K562 (cell line): ENCODE measurements around the gene IFNAR2. TPM values are rescaled to one million over a fixed set of nuclear protein-coding genes. Genes with fewer than 3 reads are reported as not detected.
A peak's percentile ranks its signal among the peaks of the same experiment; 100 is the strongest.

Source experiments
- ATAC-seq: fragments of 200-7000 bp; cut with Tn5 transposase; 3 replicates; pipeline ENCODE4 v1.9.1; 2020; ENCODE audit warnings: moderate library complexity
- BruUV-seq: library from RNA; stranded (reverse); fragments of 400-500 nt; replicated peaks from 2 replicates; lab custom pipeline; 2021; lab: Mats Ljungman, UMichigan
- CTCF ChIA-PET: fragments of 300-600 bp; formaldehyde crosslinking; extraction: SDS; loops from one replicate; lab custom pipeline; 2021; ENCODE audit warnings: low intra/inter-chr PET ratio; lab: Yijun Ruan, JAX
- POLR2A ChIA-PET: fragments of 300-600, 350-650 bp; sonication (Branson Sonifier 250); formaldehyde crosslinking; extraction: SDS; loops from one replicate; lab custom pipeline; 2021; ENCODE audit warnings: antibody characterized with exemption, inconsistent platforms; lab: Yijun Ruan, JAX
- DNase-seq, 4 experiments: peaks; one replicate each; pipeline versions ENCODE4 v3.0.0 to v3.0.0-alpha.2; 2011 to 2018; ENCODE audit warnings: low spot score in 3 of 4, mixed read lengths in 3 of 4; ENCODE audit errors: extremely low read depth in 1 of 4
- FAIRE-seq: peaks from 2 replicates; lab custom pipeline; 2011; peaks lifted over from hg19 to GRCh38; lab: Jason Lieb, UNC
- H2AFZ ChIP-seq: 2 replicates; pipeline ENCODE4 v1.6.0; 2011; ENCODE audit warnings: low read depth, low read length, control low read depth, inconsistent platforms
- H3K27ac ChIP-seq: fragments of 200-600 bp; 3 replicates; pipeline ENCODE4 v1.8.0; 2011; ENCODE audit warnings: low read depth, mild to moderate bottlenecking, control low read depth, inconsistent platforms, low read length, moderate library complexity, mixed read lengths; ENCODE audit errors: extremely low read depth
- H3K27me3 ChIP-seq, 2 experiments: fragments of 300-600 bp in 1 of 2; 2 replicates in 1 of 2; 3 replicates in 1 of 2; pipeline versions ENCODE4 v1.6.0 to v1.8.0; 2011; ENCODE audit warnings: inconsistent platforms in 2 of 2, low read length in 2 of 2, mild to moderate bottlenecking in 1 of 2, mixed read lengths in 1 of 2, moderate library complexity in 1 of 2; ENCODE audit not compliant: control insufficient read depth in 2 of 2, insufficient read depth in 2 of 2
- H3K36me3 ChIP-seq: fragments of 300-600 bp; 3 replicates; pipeline ENCODE4 v1.8.0; 2011; ENCODE audit warnings: mild to moderate bottlenecking, low read length, inconsistent platforms; ENCODE audit not compliant: control insufficient read depth, insufficient read depth
- H3K4me1 ChIP-seq, 2 experiments: fragments of 200-600 bp in 1 of 2; replicated peaks in 1 of 2; 2 replicates in 1 of 2; 3 replicates in 1 of 2; pipeline versions ENCODE4 v1.5.1 to v1.8.0; 2011; ENCODE audit warnings: inconsistent platforms in 2 of 2, low read length in 2 of 2, mild to moderate bottlenecking in 1 of 2, mixed read lengths in 1 of 2, moderate library complexity in 1 of 2; ENCODE audit not compliant: control insufficient read depth in 2 of 2, insufficient read depth in 2 of 2
- H3K4me2 ChIP-seq: 2 replicates; pipeline ENCODE4 v1.6.1; 2011; ENCODE audit warnings: low read length, control low read depth, inconsistent platforms, mixed read lengths; ENCODE audit not compliant: insufficient read depth
- H3K4me3 ChIP-seq: fragments of 200-600 bp; sonication (generic), shearing (Covaris generic); 2 replicates; pipeline ENCODE4 v1.5.1; 2016; ENCODE audit warnings: control low read depth, inconsistent platforms
- H3K79me2 ChIP-seq: fragments of 200-600 bp; 3 replicates; pipeline ENCODE4 v1.8.0; 2011; ENCODE audit warnings: low read length, inconsistent platforms; ENCODE audit not compliant: control insufficient read depth, insufficient read depth
- H3K9ac ChIP-seq, 2 experiments: 2 replicates each; pipeline versions ENCODE4 v1.6.0 to v1.6.1; 2011; ENCODE audit warnings: low read depth in 2 of 2, low read length in 2 of 2, control low read depth in 1 of 2, inconsistent platforms in 1 of 2, mild to moderate bottlenecking in 1 of 2, mixed read lengths in 1 of 2; ENCODE audit not compliant: insufficient read depth in 1 of 2
- H3K9me1 ChIP-seq: one replicate; pipeline ENCODE4 v1.6.0; 2011; ENCODE audit warnings: inconsistent platforms, mild to moderate bottlenecking, low read length, moderate library complexity; ENCODE audit not compliant: control insufficient read depth, insufficient read depth
- H3K9me3 ChIP-seq: replicated peaks from 2 replicates; pipeline ENCODE4 v1.5.1; 2011; ENCODE audit warnings: low read depth, low read length, inconsistent platforms; ENCODE audit not compliant: control insufficient read depth, insufficient read depth
- H4K20me1 ChIP-seq: replicated peaks from 2 replicates; pipeline ENCODE4 v1.6.1; 2011; ENCODE audit warnings: low read length, inconsistent platforms, mixed read lengths; ENCODE audit not compliant: control insufficient read depth, insufficient read depth
- DLX4 ChIP-seq: fragments of 250-450 bp; sonication (Bioruptor Pico); IDR thresholded peaks from 2 replicates; pipeline ENCODE4 v1.6.1; 2021; ENCODE audit warnings: mild to moderate bottlenecking
- DPF2 ChIP-seq: fragments of 450-650 bp; IDR thresholded peaks from 2 replicates; pipeline ENCODE4 v1.6.1; 2016
- ETV1 ChIP-seq: fragments of 450-650 bp; conservative IDR thresholded peaks from 2 replicates; pipeline ENCODE4 v1.6.1; 2016; ENCODE audit warnings: missing genetic modification characterization, control low read depth, low read depth, missing compliant biosample characterization
- GATAD2B ChIP-seq: fragments of 450-650 bp; IDR thresholded peaks from 2 replicates; pipeline ENCODE4 v1.6.1; 2017; ENCODE audit warnings: mild to moderate bottlenecking, borderline replicate concordance
- HMBOX1 ChIP-seq: sonication (generic); IDR thresholded peaks from 2 replicates; pipeline ENCODE4 v1.6.1; 2016
- IFI16 ChIP-seq: fragments of 250-450 bp; sonication (Bioruptor Pico); IDR thresholded peaks from 2 replicates; pipeline ENCODE4 v2.1.2; 2022; ENCODE audit warnings: mild to moderate bottlenecking, inconsistent platforms
- POU5F1 ChIP-seq: fragments of 150-350 bp; IDR thresholded peaks from 2 replicates; pipeline ENCODE4 v1.6.1; 2014; ENCODE audit warnings: borderline replicate concordance, low read length, low read depth, mild to moderate bottlenecking; ENCODE audit not compliant: partially characterized antibody
- ZNF384 ChIP-seq: IDR thresholded peaks from 2 replicates; pipeline ENCODE4 v1.6.1; 2012; ENCODE audit warnings: low read depth, low read length, improper control_type of control experiment
- ZNF407 ChIP-seq: fragments of 450-650 bp; IDR thresholded peaks from 2 replicates; pipeline ENCODE4 v1.6.1; 2016; ENCODE audit warnings: low read depth
- WGBS: fragments of 100-300 bp; shearing (Covaris generic); methylation state at CpG from one replicate; pipeline ENCODE4 v1.1.6; 2016; ENCODE audit warnings: low coverage, mixed read lengths; ENCODE audit not compliant: insufficient coverage; ENCODE audit errors: missing lambda C conversion rate; 5-methylcytosine and 5-hydroxymethylcytosine counted together
- in situ Hi-C: fragments of 300-500 bp; cut with MboI; formaldehyde crosslinking; loops from 4 replicates; pipeline ENCODE4 v1.15.0; 2018; ENCODE audit warnings: inconsistent platforms, mixed read lengths
- intact Hi-C: fragments of 100-400 bp; cut with micrococcal nuclease; formaldehyde crosslinking; loops from 2 replicates; pipeline ENCODE4 v1.14.2; 2022
- polyA plus RNA-seq, 8 experiments: library from polyadenylated mRNA; depleted of rRNA in 4 of 8; stranded (reverse) in 5 of 8; unstranded in 3 of 8; fragments of >200 nt; fragmentation: Nextera tagmentation in 2 of 8; fragmentation: Illumina TruSeq in 1 of 8; extraction: Ambion mirVana in 2 of 8; extraction: Trizol in 1 of 8; gene quantifications; 2 replicates each; pipeline versions ENCODE4 v1.2.1 to v1.2.3, GENCODE V29; 2011 to 2014; ENCODE audit warnings: inconsistent platforms in 1 of 8, missing spikeins in 1 of 8
- total RNA-seq, 7 experiments: library from RNA; depleted of rRNA in 6 of 7; stranded (reverse); fragments of >200 nt in 6 of 7; fragmentation: Illumina TruSeq in 2 of 7; extraction: Trizol in 2 of 7; gene quantifications; 2 replicates each; pipeline versions ENCODE4 v1.2.1 to v1.2.3, GENCODE V29; 2011 to 2021; ENCODE audit warnings: low replicate concordance in 1 of 7
- TF ChIP-seq, protein P1 (sequence below): fragments of 250-450 bp; sonication (Bioruptor Pico); IDR thresholded peaks from 2 replicates; pipeline ENCODE4 v1.8.0; 2021; ENCODE audit warnings: moderate library complexity, mild to moderate bottlenecking, inconsistent platforms

IFNAR2 gene
- total and polyA plus RNA-seq, 9 of the 15 experiments (the other 6 are each of a cell fraction or from before 2014, with no cell fraction given) = 1.7 to 48.3 (median 8.4) TPM

GRCh38 chr21:33232291-33233034 is 2.7 kb downstream of the IFNAR2 start:
- Histone ChIP-seq H3K9ac (no peak overlapping the region), H3K27ac (peak overlapping the region; percentile 6; the same call in 1 of the 3 replicates), H3K36me3 (peaks cover 5% of the 10 kb centered on the region; the same call in 1 of the 3 replicates), H3K4me3 (no peak overlapping the region), H3K4me1 (peaks cover 29% of the 10 kb centered on the region in 2 experiments), H2AFZ (peak overlapping the region; percentile 4; the same call in 1 of the 2 replicates), H3K9me3 (no peaks in the 10 kb centered on the region), H3K4me2 (no peak overlapping the region), H3K27me3 (no peaks in the 10 kb centered on the region), H3K9me1 (no peaks in the 10 kb centered on the region), H4K20me1 (no peaks in the 10 kb centered on the region), H3K79me2 (peaks cover 33% of the 10 kb centered on the region)
- WGBS = 2% methylated on average over 5 of the region's 5 CpGs
- FAIRE-seq = peak; percentile 79
- POLR2A ChIA-PET = interaction anchor here (0.7 to 1.8 kb wide), 4 partner anchors 29 to 319 kb away, joined by 3 to 7 read pairs (median 4); no protein-coding TSS in a partner anchor
- intact Hi-C loops (no loop called here), in situ Hi-C loops (no loop called here)
- ATAC-seq = no peak
- CTCF ChIA-PET = no interaction called here
- no TSS peak for BruUV-seq
- DNase-seq = peak in 2 of 4 experiments; percentile 33 to 46
- TF ChIP-seq POU5F1 (no peak), GATAD2B (no peak), ZNF384 (peak; percentile 18; the same call in 1 of the 2 replicates), DLX4 (no peak), IFI16 (CRISPR knock-in tag) (no peak), ETV1 (tag) (0 out of 2 replicates have a peak, but pooled peaks have one; percentile 17), DPF2 (peak; percentile 60), HMBOX1 (peak; percentile 86), ZNF407 (no peak)
- TF ChIP-seq, protein P1, sequence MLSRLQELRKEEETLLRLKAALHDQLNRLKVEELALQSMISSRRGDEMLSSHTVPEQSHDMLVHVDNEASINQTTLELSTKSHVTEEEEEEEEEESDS (CRISPR knock-in tag) = no peak
